ENCODE measurements around the gene SLC25A53.
"Not testable (repeated sequence)": the region's sequence is repeated elsewhere in the genome, so short reads cannot be mapped to it uniquely, and the experiment has no call there.

SLC25A53 gene

DNA sequence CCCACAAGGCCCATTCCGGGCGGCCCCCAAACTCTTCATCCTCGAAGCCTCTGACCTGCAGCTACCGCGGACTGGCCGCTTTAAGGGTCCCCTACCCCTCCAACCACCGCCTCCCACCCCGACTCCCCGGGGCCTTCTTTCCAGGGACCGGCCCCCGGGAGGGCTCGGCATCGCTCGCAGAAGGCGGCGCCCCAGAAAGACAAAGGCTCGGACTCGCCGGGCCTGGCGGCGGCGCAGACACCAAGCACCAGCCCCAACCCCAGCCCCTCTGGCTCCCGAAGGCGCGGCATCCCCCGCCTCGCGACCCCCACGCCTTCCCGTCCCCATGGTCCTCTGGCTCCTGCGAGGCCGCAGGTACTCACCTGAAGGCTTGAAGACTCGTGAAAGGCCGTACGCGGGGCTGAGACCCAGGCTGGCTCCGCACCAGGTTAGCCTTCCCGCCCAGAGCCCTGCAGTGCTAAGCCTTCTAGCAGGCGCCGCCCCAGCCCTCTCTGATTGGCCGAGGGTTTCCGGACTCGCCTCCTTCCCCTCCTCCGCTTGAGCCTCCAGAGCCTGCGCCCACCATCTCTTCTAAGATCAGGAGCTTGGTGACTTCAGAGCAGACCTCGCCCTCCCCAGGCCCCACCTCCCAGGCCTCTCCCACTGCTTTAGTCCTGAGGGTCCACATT is 80.9 kb downstream of the SLC25A53 start, which contains the start of gene TMSB15C:
Gene TMSB15C (minus strand): TSS at position 459 of the 668 bp plus-strand sequence.
- DNase-seq (ENCODE audit: low spot score): not testable (repeated sequence)

DNA sequence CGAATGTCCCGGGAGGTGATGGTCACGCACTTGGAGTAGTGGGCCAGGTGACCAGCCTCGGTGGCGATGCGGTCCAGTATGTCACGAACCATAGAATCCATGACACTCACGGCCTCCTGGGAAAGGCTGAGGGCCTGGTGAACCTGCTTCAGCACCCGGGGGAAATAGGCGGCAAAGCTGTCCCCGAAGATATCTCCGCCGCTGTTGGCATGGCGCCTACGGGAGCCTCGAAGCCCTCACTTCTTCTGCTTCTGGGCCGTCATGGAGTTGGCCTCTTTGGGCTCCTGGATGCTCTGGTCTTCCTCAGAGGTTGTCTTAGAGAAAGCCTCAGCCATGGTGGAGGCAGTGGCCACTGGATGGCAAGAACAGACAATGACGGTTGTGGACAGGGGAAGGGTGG is 94.2 kb downstream of the SLC25A53 start:
- DNase-seq (ENCODE audit: low spot score): not testable (repeated sequence)

DNA sequence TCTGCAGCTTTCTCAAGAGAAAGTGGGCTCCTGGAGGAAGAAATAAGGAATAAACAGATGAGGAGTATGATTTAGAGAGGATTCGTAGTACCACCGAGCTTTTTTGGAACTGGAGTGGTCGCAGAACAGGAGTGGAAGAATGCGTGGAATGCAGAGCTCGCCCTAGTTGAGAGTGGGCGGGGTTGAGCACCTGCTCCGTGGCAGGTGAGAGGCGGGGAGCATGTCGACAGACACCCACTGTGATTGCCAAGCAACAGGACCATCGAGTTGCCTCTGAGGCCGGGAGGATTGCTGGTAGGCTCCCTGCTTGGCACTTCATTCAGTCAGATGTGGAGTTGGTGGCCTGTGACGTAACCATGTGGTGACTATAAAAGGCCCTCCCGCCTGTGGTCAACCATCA is 101.9 kb downstream of the SLC25A53 start:
- not testable (repeated sequence) for DNase-seq (ENCODE audit: low spot score)
